GM19043 (cell line): Measurements from ENCODE around the gene CIART.
A peak's percentile ranks its signal among the peaks of the same experiment; 100 is the strongest.
"Not testable (repeated sequence)": the region's sequence is repeated elsewhere in the genome, so short reads cannot be mapped to it uniquely, and the experiment has no call there.

Experiments used
- ATAC-seq: cut with Tn5 transposase; IDR thresholded peaks from one replicate; pipeline ENCODE4 v1.9.1; 2021; ENCODE audit warnings: low read depth; ENCODE audit not compliant: unreplicated experiment

Gene CIART

DNA sequence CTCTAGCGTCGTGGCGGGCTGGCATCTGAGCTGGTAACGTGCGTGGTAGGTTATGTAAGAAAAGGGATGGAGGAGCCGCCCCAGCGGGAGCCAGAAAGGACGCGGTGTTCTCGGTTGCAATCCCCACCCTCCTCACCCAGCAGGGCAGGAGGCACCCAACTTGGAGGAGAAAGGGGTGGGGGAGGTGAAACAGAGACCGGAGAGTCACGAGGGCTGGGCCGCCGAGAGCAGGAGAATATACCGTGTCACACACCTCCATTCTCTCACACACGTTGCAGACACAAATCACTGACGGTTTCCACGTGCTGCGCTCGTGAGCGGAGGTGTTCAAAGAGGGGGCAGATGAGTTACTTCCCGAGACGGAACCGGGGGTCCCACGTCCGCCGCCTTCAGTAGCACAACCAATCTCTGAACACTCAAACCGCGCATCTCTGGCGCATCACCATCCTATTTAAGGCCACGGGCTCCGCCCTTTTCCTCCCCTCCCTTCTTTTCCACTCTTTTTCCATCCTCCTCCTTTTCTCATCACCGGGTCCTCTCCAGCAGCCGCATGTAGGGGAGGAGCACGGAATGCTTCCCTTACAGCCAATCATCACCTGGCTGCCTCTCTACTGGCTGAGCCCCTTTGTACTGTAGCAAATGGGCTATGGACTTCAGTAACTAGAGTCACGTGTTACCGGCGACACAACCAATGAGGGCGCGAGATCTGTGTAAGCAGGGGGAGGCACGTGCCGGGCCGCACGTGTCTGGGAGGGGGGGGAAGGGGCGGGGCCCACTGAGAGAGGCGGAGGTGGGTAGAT is at the start of gene CIART:
TSS of gene CIART (plus strand) at position 797 of the 800 bp plus-strand sequence. CDS start 714 bp downstream, outside the sequence.
- ATAC-seq = peak; percentile 74

DNA sequence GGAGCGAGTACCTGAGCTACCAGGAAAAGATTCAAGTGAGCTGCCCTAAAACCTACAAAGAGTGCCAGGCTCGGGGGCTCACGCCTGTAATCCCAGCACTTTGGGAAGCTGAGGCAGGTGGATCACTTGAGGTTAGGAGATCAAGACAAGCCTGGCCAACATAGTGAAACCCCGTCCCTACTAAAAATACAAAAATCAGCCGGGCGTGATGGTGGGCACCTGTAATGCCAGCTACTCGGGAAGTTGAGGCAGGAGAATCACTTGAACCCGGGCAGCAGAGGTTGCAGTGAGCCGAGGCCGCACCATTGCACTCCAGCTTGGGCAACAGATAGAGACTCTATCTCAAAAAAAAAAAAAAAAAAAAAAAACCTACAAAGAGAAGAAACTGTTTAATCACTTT is 49.4 kb upstream of the CIART start:
- not testable (repeated sequence) for ATAC-seq

DNA sequence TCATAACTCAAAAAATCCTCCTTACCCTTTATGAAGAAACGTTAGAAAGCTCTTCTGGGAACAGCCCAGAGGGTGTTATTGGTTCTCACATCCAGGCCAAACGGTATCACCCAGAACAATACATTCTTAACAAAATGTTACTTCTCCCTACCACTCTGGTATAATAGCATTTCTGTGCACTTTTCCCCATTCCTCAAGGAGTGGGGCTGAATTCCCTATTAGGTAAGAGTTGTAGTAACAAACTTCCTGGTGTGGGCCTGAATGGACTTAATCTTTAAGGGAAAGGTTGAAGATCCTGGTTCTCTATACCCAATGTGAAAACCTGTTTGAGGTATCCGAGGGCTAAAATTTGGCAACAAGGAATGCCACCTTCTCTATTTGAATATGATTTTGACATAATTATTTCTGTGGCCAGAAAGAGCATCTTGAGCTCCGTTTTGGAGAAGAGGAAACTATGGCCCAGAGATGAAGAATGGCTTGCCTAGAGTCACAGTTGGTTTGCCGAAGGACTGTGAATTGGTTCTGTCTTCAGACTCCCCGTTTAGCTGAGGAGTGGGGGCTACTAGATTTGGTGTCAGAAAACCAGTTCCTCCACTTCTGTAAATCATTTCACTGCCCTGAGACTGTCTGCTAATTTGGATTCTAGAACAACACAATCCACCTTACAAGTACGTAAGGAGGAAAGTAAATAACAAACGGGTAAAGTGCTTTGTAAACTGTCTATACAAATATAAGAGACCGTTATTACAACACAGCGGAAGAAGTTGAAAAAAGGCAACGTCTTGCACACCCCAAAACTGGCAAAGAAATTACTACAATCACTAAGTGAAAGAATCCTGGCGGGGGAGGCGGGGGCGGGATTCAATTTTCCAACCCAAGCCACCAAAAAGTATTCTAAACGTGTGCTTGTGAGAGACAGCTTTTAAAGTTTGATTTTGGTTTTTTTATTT is 48.7 kb upstream of the CIART start:
- ATAC-seq = no peak

- no peak for ATAC-seq
Observed at GRCh38 chr1:150234309-150234565, 48.1 kb upstream of the CIART start.

DNA sequence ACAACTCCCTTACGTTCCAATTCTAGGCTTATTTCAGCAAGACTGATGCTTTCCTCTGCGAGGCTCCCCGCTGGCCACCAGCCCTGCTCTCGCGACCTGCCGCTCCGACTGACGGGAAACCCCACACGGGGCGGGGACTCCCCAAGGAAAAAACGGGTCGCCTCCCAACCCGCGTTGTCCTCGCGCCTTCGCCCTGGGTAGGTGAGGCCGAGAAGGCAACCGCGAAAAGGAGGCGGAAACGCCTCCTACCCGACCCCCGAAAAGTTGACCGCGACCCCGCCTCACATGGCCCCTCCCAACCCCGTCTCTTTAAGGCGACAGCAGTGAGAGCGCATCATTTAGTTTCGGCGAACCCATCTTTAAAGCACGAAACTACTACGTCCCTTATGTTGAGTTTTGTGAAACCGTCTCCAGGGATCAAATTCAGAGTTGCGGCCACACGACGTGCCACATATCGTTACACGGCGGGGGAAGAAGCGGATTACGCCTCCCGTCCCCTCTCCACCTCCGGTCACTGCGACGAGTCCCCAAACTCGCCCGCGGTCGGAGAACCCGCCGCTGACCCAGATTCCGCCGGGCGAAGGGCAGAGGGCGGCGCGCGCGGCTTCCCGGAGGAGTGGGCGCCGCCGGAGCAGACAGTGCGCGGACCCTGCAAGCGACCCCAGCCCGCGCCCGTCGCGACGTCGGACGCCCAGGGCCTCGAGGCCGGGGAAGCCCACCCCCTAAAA is 47.6 kb upstream of the CIART start:
- ATAC-seq = peak; percentile 40

GRCh38 chr1:150235294-150235851 is 47.0 kb upstream of the CIART start:
- ATAC-seq = no peak

DNA sequence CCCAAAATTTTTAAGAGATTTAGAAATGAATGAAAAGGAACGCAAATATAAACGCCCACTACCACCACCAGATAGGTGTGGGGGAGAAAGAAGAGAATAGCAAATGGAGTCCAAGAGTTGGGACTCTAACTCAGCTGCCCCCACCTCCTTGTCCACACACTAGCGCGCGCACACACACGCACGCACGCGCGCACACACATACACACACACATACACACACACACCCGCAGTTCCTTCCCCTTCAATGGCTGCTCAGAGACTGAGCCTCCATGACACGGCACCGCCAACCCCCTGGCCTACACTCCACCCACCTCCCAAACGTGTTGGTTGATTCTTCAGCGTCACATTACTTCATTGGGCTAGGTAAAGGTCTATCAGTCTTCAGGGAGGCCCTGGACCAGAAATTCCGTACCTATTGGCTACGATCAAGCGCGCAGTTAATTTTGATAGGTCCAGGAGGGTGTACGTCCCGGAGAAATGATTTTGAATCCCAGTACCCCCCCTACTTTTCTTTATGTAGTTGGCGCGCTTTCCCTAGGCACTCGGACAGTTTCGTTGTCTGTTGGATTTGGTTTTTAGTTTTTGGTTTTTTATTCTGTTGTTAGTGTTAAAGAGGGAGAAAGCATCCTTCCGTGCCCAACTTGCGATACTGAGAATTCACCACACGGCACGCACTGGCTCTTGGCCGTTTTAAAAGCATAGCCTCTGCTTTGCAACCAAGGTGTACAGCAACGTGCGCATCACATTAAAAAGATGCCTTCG is 46.3 kb upstream of the CIART start, which contains the start of gene ANP32E:
TSS of gene ANP32E (minus strand) at position 261 of the 762 bp plus-strand sequence. CDS start 326 bp downstream, outside the sequence.
- ATAC-seq = peak; percentile 79

- ATAC-seq = no peak
Observed at GRCh38 chr1:150236614-150237100, 45.7 kb upstream of the CIART start.

GRCh38 chr1:150237176-150237575 is 45.2 kb upstream of the CIART start:
- ATAC-seq = not testable (repeated sequence)

GRCh38 chr1:150237746-150238145 is 44.6 kb upstream of the CIART start:
- no peak for ATAC-seq

GRCh38 chr1:150243003-150243402 is 39.4 kb upstream of the CIART start:
- ATAC-seq = no peak

DNA sequence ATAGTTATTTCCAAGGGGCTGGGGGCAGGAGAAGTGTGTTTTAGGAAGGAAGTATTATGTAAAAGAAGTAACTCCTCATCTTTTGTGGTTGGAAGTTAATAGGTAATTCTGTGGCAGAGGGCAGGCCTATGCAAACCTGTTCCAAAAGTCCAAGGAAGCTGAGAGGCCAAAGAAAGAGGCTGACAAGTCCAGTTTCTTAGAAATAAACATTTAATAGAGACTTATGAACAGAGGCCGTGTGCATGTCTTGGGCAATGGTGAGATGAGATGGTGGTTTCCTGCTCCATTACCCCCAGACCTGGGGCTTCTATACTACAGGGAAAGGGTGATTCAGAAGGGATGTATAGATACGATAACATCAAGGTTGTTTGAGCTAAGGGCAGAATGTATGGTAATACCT is 32.4 kb upstream of the CIART start:
- ATAC-seq = no peak

DNA sequence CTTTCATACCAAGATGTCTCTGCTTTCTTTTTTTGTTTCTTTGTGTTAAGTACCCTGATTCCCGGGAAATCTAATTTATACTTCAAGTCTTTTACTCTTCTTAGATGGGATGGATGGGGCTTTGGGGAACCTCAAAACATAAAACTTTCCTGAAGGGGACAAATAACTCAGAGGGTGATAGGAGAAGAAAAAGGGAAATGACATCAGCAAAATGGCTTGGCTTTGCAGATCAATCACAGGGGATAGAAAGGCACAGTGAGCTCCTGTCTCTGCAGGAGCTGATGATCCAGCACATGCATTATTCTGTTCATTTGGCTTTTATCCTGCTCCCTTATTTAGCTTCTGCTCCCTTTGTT is 26.2 kb upstream of the CIART start:
- ATAC-seq = no peak

DNA sequence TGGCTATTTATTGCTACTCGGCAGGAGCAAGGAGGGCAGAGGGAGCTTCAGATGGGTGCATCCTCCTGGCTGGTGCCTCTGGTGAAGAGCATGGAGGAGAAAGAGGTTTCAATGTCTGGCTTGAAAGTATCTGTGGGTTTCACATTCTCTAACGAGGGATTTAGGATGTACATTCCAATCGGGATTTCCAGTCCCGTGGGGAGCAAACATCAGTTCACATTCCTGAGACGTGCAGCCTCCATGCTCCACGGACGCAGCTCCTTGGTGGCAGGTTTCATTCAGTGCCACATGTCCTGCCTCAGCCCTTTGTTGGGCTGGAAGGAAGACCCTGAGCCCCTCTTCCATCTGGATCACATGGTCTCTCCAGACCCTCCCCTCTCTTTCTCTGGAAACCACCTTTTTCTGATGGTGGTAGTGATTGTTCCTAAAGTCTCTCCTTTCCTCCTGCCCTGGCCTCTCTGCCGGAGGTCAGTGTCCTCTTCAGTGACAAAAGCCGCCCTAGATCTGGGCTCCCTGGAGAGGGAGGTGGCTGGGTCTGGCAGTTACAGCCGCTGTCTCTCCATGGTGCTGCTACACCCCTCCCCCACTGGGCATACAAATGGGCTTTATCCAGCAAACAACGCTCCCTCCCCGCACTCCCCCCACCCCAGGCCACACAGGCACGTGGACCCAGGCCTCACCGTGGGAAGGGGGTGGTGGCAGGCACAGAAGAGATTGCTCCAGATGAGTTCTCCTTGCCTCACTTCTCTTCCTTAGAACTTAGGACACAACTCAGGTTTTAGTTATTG is 25.6 kb upstream of the CIART start:
- ATAC-seq = no peak

- no peak for ATAC-seq
Observed at GRCh38 chr1:150257624-150258585, 24.4 kb upstream of the CIART start, which contains the start of gene CA14. TSS of gene CA14 (plus strand) at chr1:150257774. CDS start at chr1:150258129, 355 bp downstream.

DNA sequence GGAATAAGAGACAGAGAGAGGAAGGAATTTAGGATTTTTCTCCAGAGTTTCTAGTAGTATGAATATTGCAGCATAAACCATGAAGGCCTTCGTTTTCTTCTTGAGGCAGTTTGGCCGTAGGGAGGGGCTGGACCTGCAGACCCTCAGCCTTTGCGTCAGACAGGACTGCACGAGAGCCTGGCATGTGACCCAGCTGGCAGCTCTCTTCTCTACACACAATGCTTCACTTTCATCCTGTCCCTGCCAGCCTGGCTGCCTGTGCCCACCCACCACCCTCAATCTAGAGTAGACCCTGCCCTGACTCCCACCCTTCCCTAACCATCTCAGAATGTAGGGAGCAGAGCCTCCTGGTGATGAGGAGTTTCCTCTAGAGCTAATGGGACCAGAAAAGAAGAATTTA is 23.1 kb upstream of the CIART start:
- ATAC-seq = no peak

GRCh38 chr1:150259758-150260669 is 22.3 kb upstream of the CIART start:
- no peak for ATAC-seq
